Left ventricle myocardium superior (tissue), 1 donor: ENCODE data around the gene UNCX. TPM values are rescaled to one million over a fixed set of nuclear protein-coding genes. Genes with fewer than 3 reads are reported as not detected.

Source experiments
- ATAC-seq: fragments of 200-7000 bp; cut with Tn5 transposase; one replicate; pipeline ENCODE4 v1.9.1; 2020; ENCODE audit warnings: mild to moderate bottlenecking, moderate library complexity
- DNase-seq: peaks from one replicate; pipeline ENCODE4 v3.0.0-alpha.2; 2020
- intact Hi-C: fragments of 100-400 bp; cut with micrococcal nuclease; formaldehyde crosslinking; loops from one replicate; pipeline ENCODE4 v1.11.0; 2022
- total RNA-seq: library from RNA; stranded (reverse); fragmentation: NEBNext Ultra II Directional; extraction: Animal tissue kit (Norgen Biotek cat#: 25700); gene quantifications from one replicate; pipeline ENCODE4 v1.2.1, GENCODE V29; 2021
- donor health status: DM: no; HTN: yes; CAD: no; lungs with severe emphysema.

UNCX gene
- total RNA-seq, 1 donor from 2014 or later, result not detected

- intact Hi-C loops, result no loop called here
- DNase-seq (no peak), ATAC-seq (no peak)
Observed at GRCh38 chr7:1229202-1229947, 3.3 kb upstream of the UNCX start.

GRCh38 chr7:1229956-1230355 lies 2.7 kb upstream of the UNCX start:
- ATAC-seq, result no peak
- no peak for DNase-seq
- intact Hi-C loops, result no loop called here

GRCh38 chr7:1230411-1231213 lies 2.1 kb upstream of the UNCX start:
- ATAC-seq, result no peak
- intact Hi-C loops, result no loop called here
- DNase-seq, result no peak

- DNase-seq, result no peak
- ATAC-seq, result no peak
- intact Hi-C loops, result no loop called here
Observed at GRCh38 chr7:1231214-1232102, 1.2 kb upstream of the UNCX start.

GRCh38 chr7:1232103-1232466 lies 587 bp upstream of the UNCX start:
- DNase-seq (no peak), ATAC-seq (no peak)
- intact Hi-C loops, result no loop called here

- no peak for DNase-seq
- intact Hi-C loops, result no loop called here
- ATAC-seq, result no peak
Observed at GRCh38 chr7:1233333-1234048, 819 bp downstream of the UNCX start.

GRCh38 chr7:1234049-1234880 lies 1.6 kb downstream of the UNCX start:
- DNase-seq (no peak), ATAC-seq (no peak)
- intact Hi-C loops, result no loop called here

GRCh38 chr7:1234881-1235500 lies 2.3 kb downstream of the UNCX start:
- intact Hi-C loops, result no loop called here

GRCh38 chr7:1235501-1236131 lies 2.9 kb downstream of the UNCX start:
- DNase-seq (no peak), ATAC-seq (no peak)
- intact Hi-C loops, result no loop called here

More at GRCh38 chr7:1234881-1235500, 2.3 kb downstream of the UNCX start:
- ATAC-seq, result no peak
- no peak for DNase-seq

- intact Hi-C loops, result no loop called here
- no peak for ATAC-seq
- DNase-seq, result no peak
Observed at GRCh38 chr7:1236132-1236661, 3.5 kb downstream of the UNCX start.

- no peak for ATAC-seq
- intact Hi-C loops, result no loop called here
- DNase-seq, result no peak
Observed at GRCh38 chr7:1236831-1237701, 4.4 kb downstream of the UNCX start.

GRCh38 chr7:1237704-1238255 lies 5.1 kb downstream of the UNCX start:
- intact Hi-C loops, result no loop called here
- no peak for ATAC-seq

GRCh38 chr7:1238450-1238882 lies 5.8 kb downstream of the UNCX start:
- intact Hi-C loops, result no loop called here
- DNase-seq (no peak), ATAC-seq (no peak)

More at GRCh38 chr7:1237704-1238255, 5.1 kb downstream of the UNCX start:
- no peak for DNase-seq

- ATAC-seq, result no peak
Observed at GRCh38 chr7:1238931-1239802, 6.5 kb downstream of the UNCX start.

More at GRCh38 chr7:1238931-1239802, 6.5 kb downstream of the UNCX start:
- no peak for DNase-seq
- intact Hi-C loops, result no loop called here
